MM.1S (cell line): ENCODE data around the gene TSPAN3.

Source experiments
- EZH2 ChIP-seq: fragments of 300-600 bp; sonication (generic); optimal IDR thresholded peaks from 2 replicates; pipeline ENCODE3; 2017; ENCODE audit warnings: low read depth, mild to moderate bottlenecking, antibody characterized with exemption, low read length, mixed read lengths
- TF ChIP-seq, protein P1 (sequence below): fragments of 300-600 bp; sonication (generic); IDR thresholded peaks from 2 replicates; pipeline ENCODE4 v1.5.1; 2016; ENCODE audit warnings: antibody characterized with exemption, low read length, mixed read lengths

DNA sequence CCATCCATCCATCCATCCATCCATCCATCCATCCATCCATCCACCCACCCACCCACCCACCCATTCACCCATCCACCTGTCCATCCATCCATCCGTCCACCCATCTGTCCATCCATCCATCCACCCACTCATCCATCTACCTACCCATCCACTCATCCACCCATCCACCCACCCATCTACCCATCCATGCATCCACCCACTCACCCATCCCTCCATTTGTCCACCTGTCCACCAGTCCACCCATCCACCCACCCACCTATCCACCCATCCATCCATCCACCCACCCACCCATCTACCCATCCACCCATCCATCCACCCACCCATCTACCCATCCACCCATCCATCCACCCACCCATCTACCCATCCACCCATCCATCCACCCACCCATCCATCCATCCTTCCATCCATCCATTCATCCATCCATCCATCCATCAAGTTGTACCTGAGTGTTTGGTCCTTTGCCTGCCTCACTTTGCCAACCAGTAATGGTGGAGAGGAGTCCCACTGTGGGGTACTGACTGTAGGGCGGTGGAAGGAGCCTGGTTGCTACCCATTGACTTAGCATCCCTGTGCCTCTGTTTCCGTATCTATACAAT, 58.7 kb downstream of the TSPAN3 start:
- TF ChIP-seq EZH2, result no peak
- TF ChIP-seq, protein P1, sequence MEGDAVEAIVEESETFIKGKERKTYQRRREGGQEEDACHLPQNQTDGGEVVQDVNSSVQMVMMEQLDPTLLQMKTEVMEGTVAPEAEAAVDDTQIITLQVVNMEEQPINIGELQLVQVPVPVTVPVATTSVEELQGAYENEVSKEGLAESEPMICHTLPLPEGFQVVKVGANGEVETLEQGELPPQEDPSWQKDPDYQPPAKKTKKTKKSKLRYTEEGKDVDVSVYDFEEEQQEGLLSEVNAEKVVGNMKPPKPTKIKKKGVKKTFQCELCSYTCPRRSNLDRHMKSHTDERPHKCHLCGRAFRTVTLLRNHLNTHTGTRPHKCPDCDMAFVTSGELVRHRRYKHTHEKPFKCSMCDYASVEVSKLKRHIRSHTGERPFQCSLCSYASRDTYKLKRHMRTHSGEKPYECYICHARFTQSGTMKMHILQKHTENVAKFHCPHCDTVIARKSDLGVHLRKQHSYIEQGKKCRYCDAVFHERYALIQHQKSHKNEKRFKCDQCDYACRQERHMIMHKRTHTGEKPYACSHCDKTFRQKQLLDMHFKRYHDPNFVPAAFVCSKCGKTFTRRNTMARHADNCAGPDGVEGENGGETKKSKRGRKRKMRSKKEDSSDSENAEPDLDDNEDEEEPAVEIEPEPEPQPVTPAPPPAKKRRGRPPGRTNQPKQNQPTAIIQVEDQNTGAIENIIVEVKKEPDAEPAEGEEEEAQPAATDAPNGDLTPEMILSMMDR, result no peak
